Naive thymus-derived CD4-positive, alpha-beta T cell (primary cell): ENCODE results near the gene USP17L20. TPM values are rescaled to one million over a fixed set of nuclear protein-coding genes. Genes with fewer than 3 reads are reported as not detected.
"Not testable (repeated sequence)": the region's sequence is repeated elsewhere in the genome, so short reads cannot be mapped to it uniquely, and the experiment has no call there.

Experiments used
- ATAC-seq: fragments of 150-1000 bp; cut with Tn5 transposase; 2 replicates; pipeline ENCODE4 v1.10.0; 2021; ENCODE audit warnings: mild to moderate bottlenecking, moderate library complexity
- CTCF ChIA-PET: fragments of 350-600 bp; sonication (Branson Sonifier 250); formaldehyde crosslinking; loops from one replicate; lab custom pipeline; 2021; ENCODE audit warnings: antibody characterized with exemption; lab: Charles Lee
- POLR2A ChIA-PET: fragments of 350-600 bp; sonication (Branson Sonifier 250); formaldehyde crosslinking; loops from one replicate; lab custom pipeline; 2021; ENCODE audit warnings: antibody characterized with exemption, inconsistent platforms; lab: Charles Lee
- DNase-seq, 9 donors: peaks; one replicate each; pipeline versions ENCODE4 v3.0.0 to v3.0.0-alpha.2; 2020 to 2022; ENCODE audit warnings: mixed read lengths in 1 of 9
- H3K27ac ChIP-seq: one replicate; pipeline ENCODE4 v1.7.0; 2013; ENCODE audit warnings: mild to moderate bottlenecking, low read depth, low read length, moderate library complexity
- H3K27me3 ChIP-seq, 2 donors: one replicate each; pipeline ENCODE4 v1.7.0; 2013; ENCODE audit warnings: low read length in 2 of 2, mild to moderate bottlenecking in 2 of 2, moderate library complexity in 2 of 2; ENCODE audit not compliant: control insufficient read depth in 2 of 2, insufficient read depth in 2 of 2
- H3K36me3 ChIP-seq, 3 experiments: 1 replicate in 2 of 3; 2 replicates in 1 of 3; pipeline ENCODE4 v1.7.0; 2013; ENCODE audit warnings: low read length in 3 of 3, mild to moderate bottlenecking in 3 of 3, moderate library complexity in 1 of 3; ENCODE audit not compliant: insufficient read depth in 3 of 3, control insufficient read depth in 2 of 3
- H3K4me1 ChIP-seq, 2 donors: one replicate each; pipeline ENCODE4 v1.7.0; 2013; ENCODE audit warnings: low read length in 2 of 2, mild to moderate bottlenecking in 2 of 2, moderate library complexity in 1 of 2; ENCODE audit not compliant: control insufficient read depth in 2 of 2, insufficient read depth in 2 of 2
- H3K4me3 ChIP-seq: 2 replicates; pipeline ENCODE4 v1.7.0; 2013; ENCODE audit warnings: mild to moderate bottlenecking, low read length
- H3K9me3 ChIP-seq, 3 experiments: 1 replicate in 2 of 3; 2 replicates in 1 of 3; pipeline ENCODE4 v1.7.0; 2013; ENCODE audit warnings: low read length in 3 of 3; ENCODE audit not compliant: control insufficient read depth in 2 of 3
- H3K27ac Mint-ChIP-seq, 9 donors: one replicate each; pipeline ENCODE4 v1.8.0; 2020 to 2022; ENCODE audit warnings: mixed read lengths in 9 of 9, mild to moderate bottlenecking in 8 of 9, moderate library complexity in 5 of 9, inconsistent platforms in 2 of 9
- H3K27me3 Mint-ChIP-seq, 5 donors: one replicate each; pipeline ENCODE4 v1.8.0; 2021 to 2022; ENCODE audit warnings: mixed read lengths in 5 of 5, mild to moderate bottlenecking in 1 of 5
- H3K36me3 Mint-ChIP-seq, 5 donors: one replicate each; pipeline ENCODE4 v1.8.0; 2020 to 2022; ENCODE audit warnings: mixed read lengths in 5 of 5, mild to moderate bottlenecking in 3 of 5, inconsistent platforms in 1 of 5
- H3K4me1 Mint-ChIP-seq, 7 donors: one replicate each; pipeline ENCODE4 v1.8.0; 2020 to 2022; ENCODE audit warnings: mixed read lengths in 7 of 7, mild to moderate bottlenecking in 3 of 7, inconsistent platforms in 1 of 7
- H3K4me3 Mint-ChIP-seq, 10 donors: one replicate each; pipeline ENCODE4 v1.8.0; 2020 to 2022; ENCODE audit warnings: mild to moderate bottlenecking in 10 of 10, mixed read lengths in 10 of 10, moderate library complexity in 6 of 10, inconsistent platforms in 2 of 10
- H3K9me3 Mint-ChIP-seq, 11 donors: one replicate each; pipeline ENCODE4 v1.8.0; 2020 to 2022; ENCODE audit warnings: mixed read lengths in 11 of 11, mild to moderate bottlenecking in 4 of 11, inconsistent platforms in 1 of 11, moderate library complexity in 1 of 11
- intact Hi-C, 2 donors: fragments of 100-400 bp; cut with micrococcal nuclease; formaldehyde crosslinking; loops; one replicate each; pipeline ENCODE4 v1.15.1; 2023
- polyA plus RNA-seq, 2 donors: library from polyadenylated mRNA; unstranded; fragments of 300-500 nt; fragmentation: Illumina TruSeq; gene quantifications; one replicate each; pipeline ENCODE4 v1.2.3, GENCODE V29; 2021
- total RNA-seq, 6 experiments: library from RNA in 5 of 6; stranded (reverse) in 5 of 6; gene quantifications; 1 replicate in 5 of 6; 2 replicates in 1 of 6; pipeline ENCODE4 v1.2.3 and lab custom pipeline; 2021 to 2026

The USP17L20 gene
- total and polyA plus RNA-seq, 7 experiments from 2014 or later = not detected

DNA sequence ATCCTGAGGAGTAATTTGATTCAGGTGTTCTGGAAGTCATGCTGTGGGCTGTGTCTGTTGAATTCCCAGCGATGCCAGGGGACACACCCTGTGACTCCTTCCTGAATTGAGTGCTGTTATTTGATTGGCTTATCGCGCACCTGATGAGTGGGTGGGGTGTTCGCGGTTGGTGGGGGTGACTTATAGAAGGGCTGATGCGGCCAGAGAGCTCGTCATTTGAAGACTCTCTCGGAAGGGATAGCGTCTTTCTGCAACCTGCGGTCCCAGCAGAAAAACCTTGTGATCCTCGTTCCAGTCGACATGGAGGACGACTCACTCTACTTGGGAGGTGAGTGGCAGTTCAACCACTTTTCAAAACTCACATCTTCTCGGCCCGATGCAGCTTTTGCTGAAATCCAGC lies 9.4 kb downstream of the USP17L20 start, which contains the start of gene USP17L22:
USP17L22 (plus strand) TSS at position 301 of the 400 bp plus-strand sequence; CDS start at position 301, 0 bp downstream.
- H3K9me3 ChIP-seq, H3K4me3 ChIP-seq, H3K27me3 Mint-ChIP-seq, intact Hi-C loops, CTCF ChIA-PET, H3K36me3 ChIP-seq, H3K9me3 Mint-ChIP-seq, H3K4me1 ChIP-seq, H3K27ac ChIP-seq, POLR2A ChIA-PET, H3K36me3 Mint-ChIP-seq, ATAC-seq, DNase-seq, H3K4me3 Mint-ChIP-seq, H3K27ac Mint-ChIP-seq, H3K4me1 Mint-ChIP-seq, H3K27me3 ChIP-seq: not testable (repeated sequence)

GRCh38 chr4:9271719-9272118 lies 13.8 kb downstream of the USP17L20 start:
- H3K27ac ChIP-seq, H3K27me3 Mint-ChIP-seq, intact Hi-C loops, H3K36me3 Mint-ChIP-seq, H3K4me3 Mint-ChIP-seq, H3K9me3 ChIP-seq, H3K27ac Mint-ChIP-seq, CTCF ChIA-PET, H3K4me3 ChIP-seq, H3K36me3 ChIP-seq, ATAC-seq, H3K4me1 Mint-ChIP-seq, H3K27me3 ChIP-seq, H3K9me3 Mint-ChIP-seq, H3K4me1 ChIP-seq, POLR2A ChIA-PET: not testable (repeated sequence)
- DNase-seq = peak in 4 of 9 donors; percentile 0 to 21 (median 12)

Other genes starting within 250 kb of the USP17L20 start
- not detected for gene FAM90A26, start 87.7 kb upstream of the USP17L20 start, total RNA-seq
- not detected for gene FAM90A26, start 87.7 kb upstream of the USP17L20 start, polyA plus RNA-seq
- gene USP17L10, start 47.5 kb upstream of the USP17L20 start, total RNA-seq = not detected
- not detected for gene USP17L10, start 47.5 kb upstream of the USP17L20 start, polyA plus RNA-seq
- gene USP17L11, start 42.7 kb upstream of the USP17L20 start, total RNA-seq = not detected
- not detected for gene USP17L11, start 42.7 kb upstream of the USP17L20 start, polyA plus RNA-seq
- gene USP17L12, start 38.0 kb upstream of the USP17L20 start, total RNA-seq = not detected
- not detected for gene USP17L12, start 38.0 kb upstream of the USP17L20 start, polyA plus RNA-seq
- not detected for gene USP17L13, start 33.2 kb upstream of the USP17L20 start, total RNA-seq
- gene USP17L13, start 33.2 kb upstream of the USP17L20 start, polyA plus RNA-seq = not detected
- not detected for gene USP17L15, start 23.7 kb upstream of the USP17L20 start, total RNA-seq
- gene USP17L15, start 23.7 kb upstream of the USP17L20 start, polyA plus RNA-seq = not detected
- not detected for gene USP17L17, start 14.2 kb upstream of the USP17L20 start, total RNA-seq
- not detected for gene USP17L17, start 14.2 kb upstream of the USP17L20 start, polyA plus RNA-seq
- gene USP17L18, start 9.5 kb upstream of the USP17L20 start, total RNA-seq = not detected
- not detected for gene USP17L18, start 9.5 kb upstream of the USP17L20 start, polyA plus RNA-seq
- gene USP17L19, start 4.7 kb upstream of the USP17L20 start, total RNA-seq = not detected
- not detected for gene USP17L19, start 4.7 kb upstream of the USP17L20 start, polyA plus RNA-seq
- gene USP17L21, start 4.7 kb downstream of the USP17L20 start, total RNA-seq = not detected
- gene USP17L21, start 4.7 kb downstream of the USP17L20 start, polyA plus RNA-seq = not detected
- gene USP17L22, start 9.5 kb downstream of the USP17L20 start, total RNA-seq = not detected
- gene USP17L22, start 9.5 kb downstream of the USP17L20 start, polyA plus RNA-seq = not detected
- not detected for gene USP17L24, start 67.0 kb downstream of the USP17L20 start, total RNA-seq
- not detected for gene USP17L24, start 67.0 kb downstream of the USP17L20 start, polyA plus RNA-seq
- gene USP17L25, start 71.8 kb downstream of the USP17L20 start, total RNA-seq = not detected
- not detected for gene USP17L25, start 71.8 kb downstream of the USP17L20 start, polyA plus RNA-seq
- gene USP17L26, start 76.5 kb downstream of the USP17L20 start, total RNA-seq = not detected
- gene USP17L26, start 76.5 kb downstream of the USP17L20 start, polyA plus RNA-seq = not detected
- not detected for gene USP17L5, start 81.3 kb downstream of the USP17L20 start, total RNA-seq
- gene USP17L5, start 81.3 kb downstream of the USP17L20 start, polyA plus RNA-seq = not detected
- gene USP17L27, start 86.0 kb downstream of the USP17L20 start, total RNA-seq = not detected
- not detected for gene USP17L27, start 86.0 kb downstream of the USP17L20 start, polyA plus RNA-seq
- not detected for gene USP17L28, start 90.8 kb downstream of the USP17L20 start, total RNA-seq
- gene USP17L28, start 90.8 kb downstream of the USP17L20 start, polyA plus RNA-seq = not detected
- not detected for gene USP17L29, start 95.5 kb downstream of the USP17L20 start, total RNA-seq
- not detected for gene USP17L29, start 95.5 kb downstream of the USP17L20 start, polyA plus RNA-seq
- not detected for gene USP17L30, start 105.0 kb downstream of the USP17L20 start, total RNA-seq
- gene USP17L30, start 105.0 kb downstream of the USP17L20 start, polyA plus RNA-seq = not detected
- not detected for gene DEFB131A, start 186.3 kb downstream of the USP17L20 start, total RNA-seq
- gene DEFB131A, start 186.3 kb downstream of the USP17L20 start, polyA plus RNA-seq = not detected